ENCODE results near the gene SET.
A peak's percentile ranks its signal among the peaks of the same experiment; 100 is the strongest.

Gene SET

DNA sequence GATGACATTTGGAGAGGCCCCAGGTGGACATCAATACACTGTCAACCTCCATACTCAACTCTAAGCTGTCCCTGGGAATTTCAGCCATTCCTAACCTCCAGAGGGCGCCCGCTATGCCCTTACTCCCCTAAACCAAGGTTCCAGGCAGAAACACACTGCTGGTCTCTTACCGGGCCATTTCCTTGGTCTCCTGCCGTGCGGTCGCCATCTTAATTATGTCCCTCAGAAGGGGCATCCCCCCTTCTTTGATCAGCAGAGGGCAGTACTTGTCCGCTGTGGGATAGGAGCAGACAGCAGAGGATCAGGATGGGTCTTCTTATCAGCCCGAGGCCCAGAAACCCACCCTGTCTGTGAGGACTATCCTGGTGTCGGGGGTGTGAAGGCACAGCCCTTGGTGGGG is 44.2 kb downstream of the SET start:
- DNase-seq (ENCODE audit: insufficient read length, low spot score) = peak; percentile 67
- TF ChIP-seq, protein P1, sequence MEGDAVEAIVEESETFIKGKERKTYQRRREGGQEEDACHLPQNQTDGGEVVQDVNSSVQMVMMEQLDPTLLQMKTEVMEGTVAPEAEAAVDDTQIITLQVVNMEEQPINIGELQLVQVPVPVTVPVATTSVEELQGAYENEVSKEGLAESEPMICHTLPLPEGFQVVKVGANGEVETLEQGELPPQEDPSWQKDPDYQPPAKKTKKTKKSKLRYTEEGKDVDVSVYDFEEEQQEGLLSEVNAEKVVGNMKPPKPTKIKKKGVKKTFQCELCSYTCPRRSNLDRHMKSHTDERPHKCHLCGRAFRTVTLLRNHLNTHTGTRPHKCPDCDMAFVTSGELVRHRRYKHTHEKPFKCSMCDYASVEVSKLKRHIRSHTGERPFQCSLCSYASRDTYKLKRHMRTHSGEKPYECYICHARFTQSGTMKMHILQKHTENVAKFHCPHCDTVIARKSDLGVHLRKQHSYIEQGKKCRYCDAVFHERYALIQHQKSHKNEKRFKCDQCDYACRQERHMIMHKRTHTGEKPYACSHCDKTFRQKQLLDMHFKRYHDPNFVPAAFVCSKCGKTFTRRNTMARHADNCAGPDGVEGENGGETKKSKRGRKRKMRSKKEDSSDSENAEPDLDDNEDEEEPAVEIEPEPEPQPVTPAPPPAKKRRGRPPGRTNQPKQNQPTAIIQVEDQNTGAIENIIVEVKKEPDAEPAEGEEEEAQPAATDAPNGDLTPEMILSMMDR (IDR thresholded peaks at IDR 0.05; ENCODE audit: insufficient read depth, missing control alignments) = peak; percentile 72
- no peak for FAIRE-seq

- FAIRE-seq = no peak
- no peak for DNase-seq (ENCODE audit: insufficient read length, low spot score)
- TF ChIP-seq, protein P1 (IDR thresholded peaks at IDR 0.05; ENCODE audit: insufficient read depth, missing control alignments) = no peak
Measured at GRCh38 chr9:128735373-128735772, 46.4 kb downstream of the SET start.

GRCh38 chr9:128742401-128742800 is 53.4 kb downstream of the SET start:
- DNase-seq (ENCODE audit: insufficient read length, low spot score) (no peak), FAIRE-seq (no peak)
- TF ChIP-seq, protein P1 (IDR thresholded peaks at IDR 0.05; ENCODE audit: insufficient read depth, missing control alignments) = no peak

DNA sequence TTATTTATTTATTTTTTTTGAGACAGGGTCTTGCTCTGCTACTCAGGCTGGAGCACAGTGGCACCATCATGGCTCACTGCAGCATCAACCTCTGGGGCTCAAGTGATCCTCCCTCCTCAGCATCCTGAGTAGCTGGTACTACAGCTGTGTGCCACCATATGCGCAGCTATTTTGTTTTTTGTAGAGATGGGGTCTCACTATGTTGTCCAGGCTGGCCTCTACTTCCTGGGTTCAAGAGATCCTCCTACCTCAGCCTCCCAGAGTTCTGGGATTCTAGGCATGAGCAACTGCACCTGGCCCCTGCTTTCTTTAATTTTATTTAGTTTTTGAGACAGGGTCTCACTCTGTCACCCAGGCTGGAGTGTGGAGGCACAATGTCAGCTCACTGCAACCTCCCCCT is 54.4 kb downstream of the SET start:
- TF ChIP-seq, protein P1 (IDR thresholded peaks at IDR 0.05; ENCODE audit: insufficient read depth, missing control alignments) = no peak
- no peak for FAIRE-seq
- no peak for DNase-seq (ENCODE audit: insufficient read length, low spot score)

All from D721Med (cell line).